Left ventricle myocardium inferior (tissue), 1 donor: ENCODE data around the gene PLEKHM1. TPM values are rescaled to one million over a fixed set of nuclear protein-coding genes. Genes with fewer than 3 reads are reported as not detected.

ENCODE experiments used
- DNase-seq: peaks from one replicate; pipeline ENCODE4 v3.0.0-alpha.2; 2020
- H3K27ac ChIP-seq: fragments of 200-600 bp; replicated peaks from 2 replicates; pipeline ENCODE4 v1.8.0; 2021
- H3K27me3 ChIP-seq: fragments of 200-600 bp; 2 replicates; pipeline ENCODE4 v1.8.0; 2021; ENCODE audit warnings: low read depth
- H3K36me3 ChIP-seq: fragments of 200-600 bp; 2 replicates; pipeline ENCODE4 v1.8.0; 2021
- H3K4me1 ChIP-seq: fragments of 200-600 bp; 2 replicates; pipeline ENCODE4 v1.8.0; 2021
- H3K4me3 ChIP-seq: fragments of 200-600 bp; 2 replicates; pipeline ENCODE4 v1.8.0; 2021; ENCODE audit warnings: mild to moderate bottlenecking, moderate library complexity
- H3K9me3 ChIP-seq: fragments of 200-600 bp; replicated peaks from 2 replicates; pipeline ENCODE4 v1.8.0; 2021
- CTCF ChIP-seq: fragments of 200-600 bp; IDR thresholded peaks from 2 replicates; pipeline ENCODE4 v1.8.0; 2021; ENCODE audit warnings: antibody characterized with exemption, mild to moderate bottlenecking, borderline replicate concordance
- intact Hi-C: fragments of 100-400 bp; cut with micrococcal nuclease; formaldehyde crosslinking; loops from one replicate; pipeline ENCODE4 v1.11.0; 2022
- total RNA-seq: library from RNA; stranded (reverse); fragmentation: NEBNext Ultra II Directional; extraction: Animal tissue kit (Norgen Biotek cat#: 25700); gene quantifications from one replicate; pipeline ENCODE4 v1.2.1, GENCODE V29; 2021
- donor health status: DM: no; HTN: yes; CAD: no; lungs with severe emphysema.

The PLEKHM1 gene
- total RNA-seq, 1 donor from 2014 or later, result 27.3 TPM

GRCh38 chr17:45395569-45396415, 94.7 kb downstream of the PLEKHM1 start:
- TF ChIP-seq CTCF, result no peak
- intact Hi-C loops, result loop anchor here (10.0 kb wide), 1 partner anchor 439 kb away; no protein-coding TSS in a partner anchor
- Histone ChIP-seq H3K27ac (no peak overlapping the region), H3K4me3 (peak overlapping the region; percentile 39), H3K4me1 (peaks cover 29% of the 10 kb centered on the region), H3K36me3 (peaks cover 42% of the 10 kb centered on the region), H3K27me3 (no peaks in the 10 kb centered on the region), H3K9me3 (no peaks in the 10 kb centered on the region)
- DNase-seq, result no peak

- peak; percentile 79 for TF ChIP-seq CTCF
- Histone ChIP-seq H3K36me3 (peaks cover 36% of the 10 kb centered on the region), H3K27me3 (no peaks in the 10 kb centered on the region), H3K9me3 (no peaks in the 10 kb centered on the region), H3K27ac (no peak overlapping the region), H3K4me3 (peak overlapping the region; percentile 39), H3K4me1 (peaks cover 26% of the 10 kb centered on the region)
- intact Hi-C loops, result loop anchor here (10.0 kb wide), 1 partner anchor 440 kb away; no protein-coding TSS in a partner anchor
- DNase-seq, result peak; percentile 54
These were observed 95.5 kb downstream of the PLEKHM1 start for GRCh38 chr17:45394913-45395568.

- intact Hi-C loops, result loop anchor here (10.0 kb wide), 1 partner anchor 440 kb away; no protein-coding TSS in a partner anchor
- Histone ChIP-seq H3K4me1 (peaks cover 21% of the 10 kb centered on the region), H3K27me3 (no peaks in the 10 kb centered on the region), H3K36me3 (peaks cover 36% of the 10 kb centered on the region), H3K4me3 (no peak overlapping the region), H3K27ac (no peak overlapping the region), H3K9me3 (no peaks in the 10 kb centered on the region)
- DNase-seq, result no peak
- no peak for TF ChIP-seq CTCF
These were observed 96.0 kb downstream of the PLEKHM1 start for GRCh38 chr17:45394564-45394912.

GRCh38 chr17:45394091-45394490, 96.4 kb downstream of the PLEKHM1 start:
- no peak for TF ChIP-seq CTCF
- intact Hi-C loops, result loop anchor here (10.0 kb wide), 1 partner anchor 441 kb away; no protein-coding TSS in a partner anchor
- H3K27ac ChIP-seq, result no peak overlapping the region
- DNase-seq, result no peak
- H3K27me3 ChIP-seq, result no peaks in the 10 kb centered on the region
- H3K4me3 ChIP-seq, result no peak overlapping the region
- H3K4me1 ChIP-seq, result peaks cover 16% of the 10 kb centered on the region
- no peaks in the 10 kb centered on the region for H3K9me3 ChIP-seq
- H3K36me3 ChIP-seq, result peaks cover 36% of the 10 kb centered on the region

- Histone ChIP-seq H3K27ac (no peak overlapping the region), H3K36me3 (peaks cover 36% of the 10 kb centered on the region), H3K4me1 (peaks cover 12% of the 10 kb centered on the region), H3K27me3 (peaks cover 2% of the 10 kb centered on the region), H3K4me3 (no peak overlapping the region), H3K9me3 (no peaks in the 10 kb centered on the region)
- no peak for TF ChIP-seq CTCF
- intact Hi-C loops, result loop anchor here (10.0 kb wide), 1 partner anchor 441 kb away; no protein-coding TSS in a partner anchor
- DNase-seq, result no peak
These were observed 97.1 kb downstream of the PLEKHM1 start for GRCh38 chr17:45393411-45393810.
